H7 (cell line): ENCODE results near the gene RPL36. TPM values are rescaled to one million over a fixed set of nuclear protein-coding genes. Genes with fewer than 3 reads are reported as not detected.
"Not testable (repeated sequence)": the region's sequence is repeated elsewhere in the genome, so short reads cannot be mapped to it uniquely, and the experiment has no call there.

Source experiments
- DNase-seq: peaks from one replicate; pipeline ENCODE4 v3.0.0; 2012
- H3K27me3 ChIP-seq: 2 replicates; pipeline ENCODE4 v1.6.0; 2011; ENCODE audit warnings: mild to moderate bottlenecking, low read length; ENCODE audit not compliant: control insufficient read depth, insufficient read depth
- H3K36me3 ChIP-seq: replicated peaks from 2 replicates; pipeline ENCODE4 v1.5.1; 2011; ENCODE audit warnings: low read length; ENCODE audit not compliant: control insufficient read depth, insufficient read depth
- H3K4me3 ChIP-seq: 2 replicates; pipeline ENCODE4 v1.5.1; 2011; ENCODE audit warnings: low read depth, mild to moderate bottlenecking, control low read depth, low read length, moderate library complexity; ENCODE audit not compliant: insufficient read depth
- total RNA-seq: library from RNA; depleted of rRNA; stranded (reverse); fragments of >200 nt; shearing (Covaris generic); gene quantifications from 2 replicates; pipeline ENCODE4 v1.2.3, GENCODE V29; 2014; rRNA removed

RPL36 gene
- total RNA-seq, 1 experiment from 2014 or later, result 1,675 TPM

DNA sequence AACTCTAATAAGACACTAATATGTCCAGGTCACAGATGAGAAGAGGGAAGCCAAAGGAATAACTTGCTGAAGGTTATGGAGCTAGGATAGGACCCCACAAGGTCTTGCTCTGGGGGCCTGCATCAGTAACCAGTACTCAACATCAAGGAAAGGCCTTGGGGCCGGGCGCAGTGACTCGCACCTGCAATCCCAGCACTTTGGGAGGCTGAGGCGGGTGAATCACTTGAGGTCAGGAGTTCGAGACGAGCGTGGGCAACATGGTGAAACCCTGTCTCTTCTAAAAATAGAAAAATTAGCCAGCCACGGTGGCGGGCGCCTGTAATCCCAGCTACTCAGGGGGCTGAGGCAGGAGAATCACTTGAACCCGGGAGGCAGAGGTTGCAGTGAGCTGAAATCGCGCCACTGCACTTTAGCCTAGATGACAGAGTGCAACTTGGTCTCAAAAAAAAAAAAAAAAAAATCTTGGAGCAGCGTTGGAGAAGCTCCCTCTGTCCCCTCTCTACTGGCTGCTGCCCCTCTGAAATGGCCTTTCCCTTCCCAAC lies 28.0 kb downstream of the RPL36 start:
- Histone ChIP-seq H3K4me3 (peak overlapping the region; percentile 94; the same call in 1 of the 2 replicates), H3K36me3 (peaks cover 8% of the 10 kb centered on the region), H3K27me3 (no peaks in the 10 kb centered on the region)
- no peak for DNase-seq

DNA sequence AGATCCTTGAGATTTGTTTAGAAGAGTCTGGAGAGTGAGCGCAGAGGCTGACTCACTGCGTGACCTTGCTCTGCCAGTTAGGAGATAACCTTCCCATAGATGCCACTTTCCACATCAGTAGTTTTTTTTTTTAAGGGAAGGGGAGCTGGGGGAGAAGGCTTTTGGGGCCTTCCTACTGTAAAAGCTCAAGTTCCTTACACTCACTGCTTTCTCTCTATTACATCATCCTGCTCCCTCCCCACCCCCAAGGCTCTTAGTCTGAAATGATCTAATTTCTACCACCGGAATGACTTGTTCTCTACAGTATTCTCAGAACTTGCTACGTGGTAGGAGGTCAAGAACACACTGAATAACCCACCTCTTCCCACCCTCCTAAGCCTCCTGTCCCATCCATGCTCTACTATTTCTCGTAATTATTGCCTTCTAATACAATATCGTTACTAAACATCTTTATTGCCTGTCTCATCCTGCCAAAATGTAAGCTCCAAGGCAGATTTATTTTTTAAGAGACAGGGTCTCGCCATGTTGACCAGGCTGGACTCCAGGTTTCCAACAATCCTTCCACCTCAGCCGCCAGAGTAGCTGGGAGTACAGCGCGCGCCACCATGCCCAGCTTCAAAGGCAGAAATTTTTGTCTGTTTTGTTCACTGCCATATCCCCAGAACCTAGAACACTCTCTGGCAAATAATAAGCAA lies 28.6 kb downstream of the RPL36 start:
- peak overlapping the region; percentile 94 for H3K4me3 ChIP-seq
- H3K36me3 ChIP-seq, result peaks cover 4% of the 10 kb centered on the region
- H3K27me3 ChIP-seq, result no peaks in the 10 kb centered on the region
- DNase-seq, result peak; percentile 47

DNA sequence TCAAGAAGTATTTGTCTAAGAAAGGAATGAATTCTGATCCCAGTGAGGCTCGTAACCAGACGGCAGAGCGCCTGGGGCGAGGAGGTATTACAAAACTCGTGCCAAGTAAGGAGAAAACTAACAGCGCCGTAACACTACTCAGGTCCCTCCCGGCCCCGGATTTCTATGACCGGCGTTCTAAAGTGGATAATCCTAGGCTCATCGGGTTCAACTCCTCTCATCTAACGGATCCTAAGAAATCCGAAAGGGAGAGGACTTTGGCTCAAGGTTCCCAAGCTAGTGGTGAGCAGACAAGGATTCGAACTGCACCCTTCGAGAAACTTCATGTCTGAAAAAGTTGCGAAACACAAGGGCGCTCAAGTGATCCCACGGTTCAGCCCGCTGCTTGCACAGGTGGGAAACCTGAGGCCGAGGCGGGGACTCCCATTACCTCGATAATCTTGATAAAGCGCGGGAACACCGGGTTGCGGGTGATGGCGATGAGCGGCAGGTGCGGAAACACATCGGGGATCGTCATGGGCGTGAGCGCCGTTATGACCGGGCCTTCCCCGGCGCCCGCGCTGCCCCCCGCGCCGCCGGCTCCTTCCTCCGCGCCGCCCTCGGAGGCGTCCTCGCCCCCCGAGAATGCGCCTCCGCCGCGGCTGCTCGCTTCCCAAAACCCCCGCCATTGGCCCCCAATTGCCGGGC lies 29.3 kb downstream of the RPL36 start:
- peaks cover 2% of the 10 kb centered on the region for H3K36me3 ChIP-seq

DNA sequence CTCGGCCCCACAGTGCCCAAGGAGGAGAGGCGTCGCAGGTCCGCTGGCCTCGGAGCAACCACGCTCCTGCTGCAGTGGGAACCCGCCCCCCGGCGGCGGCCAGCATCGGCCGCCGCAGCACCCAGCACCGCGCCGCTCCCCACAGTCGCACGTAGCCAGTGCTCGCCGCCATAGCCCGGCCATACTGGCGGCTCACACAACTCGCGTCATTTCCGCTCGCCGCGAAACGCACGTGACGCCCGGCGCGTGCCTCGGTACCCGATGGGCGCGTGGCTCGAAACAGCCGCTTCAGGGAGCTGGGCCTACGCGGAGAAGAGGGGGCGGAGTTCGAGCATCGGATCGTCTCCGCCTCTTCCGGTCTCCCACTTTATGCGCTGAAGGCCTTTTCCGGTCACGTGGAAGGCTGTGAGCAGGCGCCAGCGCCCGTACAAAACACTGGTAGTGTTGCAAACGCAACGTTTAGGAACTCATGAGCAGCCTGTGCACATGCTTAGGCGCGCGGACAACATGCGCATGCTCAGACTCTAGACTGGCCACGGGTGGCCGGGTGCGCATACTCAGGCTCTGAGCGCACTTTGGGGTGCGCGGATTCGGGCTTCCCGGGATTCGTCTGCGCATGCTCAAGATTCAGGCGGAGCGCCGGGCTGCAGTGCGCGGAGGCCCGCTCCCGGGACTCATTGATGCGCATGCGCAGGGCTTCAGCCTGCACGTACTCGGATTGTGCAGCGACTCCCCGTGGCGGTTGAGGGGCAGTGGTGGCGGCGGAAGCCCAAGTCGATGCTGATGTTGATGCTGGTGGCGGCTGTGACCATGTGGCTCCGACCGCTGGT lies 30.1 kb downstream of the RPL36 start, which contains the start of the genes CATSPERD and LONP1:
TSS of gene CATSPERD (plus strand) at position 677 of the 830 bp plus-strand sequence. CDS start at position 778, 101 bp downstream.
TSS of gene LONP1 (minus strand) at position 186 of the 830 bp plus-strand sequence. CDS start at position 172, 14 bp downstream.
- peaks cover 2% of the 10 kb centered on the region for H3K36me3 ChIP-seq
- peak; percentile 100 for DNase-seq
- H3K4me3 ChIP-seq, result peak within 1 kb of the TSS; percentile 94
- H3K27me3 ChIP-seq, result no peaks in the 10 kb centered on the region

More for the DNA sequence above, 29.3 kb downstream of the RPL36 start:
- DNase-seq, result peak; percentile 52
- H3K4me3 ChIP-seq, result peak overlapping the region; percentile 94
- no peaks in the 10 kb centered on the region for H3K27me3 ChIP-seq

DNA sequence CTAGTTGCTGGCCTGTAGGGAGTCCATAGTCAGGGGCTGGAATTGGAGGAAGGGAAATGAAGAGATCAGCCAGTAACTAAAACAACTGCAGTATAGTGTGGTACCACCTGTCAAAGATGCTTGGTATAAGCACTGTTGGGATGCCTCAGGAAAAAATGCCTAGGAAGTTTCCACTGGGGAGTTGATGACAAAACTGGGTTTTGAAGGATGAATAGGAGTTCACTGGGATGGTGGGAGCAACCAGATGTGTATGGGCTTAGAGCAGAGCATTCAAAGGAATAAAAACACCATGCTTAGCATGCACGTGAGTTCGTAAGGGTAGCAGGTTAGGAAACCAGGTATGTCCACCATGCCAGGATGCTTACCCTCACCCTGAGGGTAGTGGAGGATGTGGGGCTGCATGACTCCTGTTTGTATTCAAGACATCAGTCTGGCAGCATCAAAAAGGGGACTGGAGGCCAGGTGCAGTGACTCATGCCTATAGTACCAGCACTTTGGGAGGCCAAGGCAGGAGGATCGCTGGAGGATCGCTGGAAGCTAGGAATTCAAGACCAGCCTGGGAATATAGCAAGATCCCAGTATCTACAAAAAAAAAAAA lies 37.5 kb downstream of the RPL36 start:
- H3K27me3 ChIP-seq, result no peaks in the 10 kb centered on the region
- H3K4me3 ChIP-seq, result no peak overlapping the region
- H3K36me3 ChIP-seq, result no peaks in the 10 kb centered on the region
- DNase-seq, result no peak

DNA sequence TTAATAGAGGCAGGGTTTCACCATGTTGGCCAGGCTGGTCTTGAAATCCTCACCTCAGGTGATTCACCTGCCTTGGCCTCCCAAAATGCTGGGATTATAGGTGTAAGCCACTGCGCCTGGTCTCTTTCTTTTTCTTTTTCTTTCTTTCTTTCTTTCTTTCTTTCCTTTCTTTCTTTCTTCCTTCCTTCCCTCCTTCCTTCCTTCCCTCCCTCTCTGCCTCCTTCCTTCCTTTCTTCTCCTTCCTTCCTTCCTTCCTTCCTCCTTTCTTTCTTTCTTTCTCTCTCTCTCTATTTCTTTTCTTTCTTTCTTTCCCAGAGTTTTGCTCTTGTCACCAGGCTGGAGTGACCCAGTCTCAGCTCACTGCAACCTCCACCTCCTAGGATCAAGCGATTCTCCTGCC lies 43.1 kb downstream of the RPL36 start:
- DNase-seq, H3K36me3 ChIP-seq, H3K4me3 ChIP-seq, H3K27me3 ChIP-seq: not testable (repeated sequence)

DNA sequence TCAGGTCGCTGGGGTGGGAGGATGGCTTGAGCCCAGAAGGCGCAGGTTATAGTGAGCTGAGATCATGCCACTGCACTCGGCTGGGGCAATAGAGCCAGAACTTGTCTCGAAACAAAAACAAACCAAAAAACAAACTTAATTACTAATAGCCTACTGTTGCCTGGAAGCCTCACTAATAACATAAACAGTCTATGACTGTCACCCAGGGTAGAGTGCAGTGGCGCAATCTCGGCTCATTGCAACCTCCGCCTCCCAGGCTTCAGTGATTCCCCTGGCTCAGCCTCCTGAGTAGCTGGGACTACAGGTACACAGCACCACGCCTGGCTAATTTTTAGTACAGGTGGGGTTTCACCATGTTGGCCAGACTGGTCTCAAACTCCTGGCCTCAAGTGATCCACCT lies 48.3 kb downstream of the RPL36 start:
- Histone ChIP-seq H3K27me3 (no peaks in the 10 kb centered on the region), H3K4me3 (no peak overlapping the region), H3K36me3 (no peaks in the 10 kb centered on the region)
- no peak for DNase-seq

Other genes with a start within 250 kb of the RPL36 start
- gene ZNRF4, start 234.9 kb upstream of the RPL36 start, total RNA-seq, result not detected in 2 replicates
- gene TINCR, start 122.3 kb upstream of the RPL36 start, total RNA-seq, result 0.28 and 0.74 TPM in 2 replicates
- 26.6 and 34.3 TPM in 2 replicates for gene SAFB2, start 67.5 kb upstream of the RPL36 start, total RNA-seq
- gene SAFB, start 67.2 kb upstream of the RPL36 start, total RNA-seq, result 44.4 and 64.4 TPM in 2 replicates
- 53.1 and 71.4 TPM in 2 replicates for gene MICOS13, start 9.8 kb upstream of the RPL36 start, total RNA-seq
- gene HSD11B1L, start 9.3 kb upstream of the RPL36 start, total RNA-seq, result 12.0 and 16.2 TPM in 2 replicates
- gene LONP1, start 29.9 kb downstream of the RPL36 start, total RNA-seq, result 119 and 126 TPM in 2 replicates
- 0.03 TPM in 1 of 2 replicates, not detected in the other for gene CATSPERD, start 30.3 kb downstream of the RPL36 start, total RNA-seq
- gene PRR22, start 94.5 kb downstream of the RPL36 start, total RNA-seq, result 1.5 and 2.2 TPM in 2 replicates
- gene DUS3L, start 100.9 kb downstream of the RPL36 start, total RNA-seq, result 50.8 and 52.4 TPM in 2 replicates
- gene NRTN, start 114.8 kb downstream of the RPL36 start, total RNA-seq, result 8.5 and 8.7 TPM in 2 replicates
- gene FUT6, start 149.4 kb downstream of the RPL36 start, total RNA-seq, result not detected in 2 replicates
- not detected in 2 replicates for gene FUT3, start 161.2 kb downstream of the RPL36 start, total RNA-seq
- gene FUT5, start 180.2 kb downstream of the RPL36 start, total RNA-seq, result 0.18 TPM in 1 of 2 replicates, not detected in the other
- gene NDUFA11, start 213.5 kb downstream of the RPL36 start, total RNA-seq, result 181 and 244 TPM in 2 replicates
- gene VMAC, start 214.6 kb downstream of the RPL36 start, total RNA-seq, result 2.1 and 3.5 TPM in 2 replicates
- 2.2 and 2.7 TPM in 2 replicates for gene CAPS, start 224.0 kb downstream of the RPL36 start, total RNA-seq